GM12878 (cell line): ENCODE measurements around the gene SLC17A8. TPM values are rescaled to one million over a fixed set of nuclear protein-coding genes. Genes with fewer than 3 reads are reported as not detected.

Experiments
- CTCF ChIP-seq, 3 experiments: IDR thresholded peaks in 2 of 3; conservative IDR thresholded peaks in 1 of 3; 2 replicates each; pipeline ENCODE4 v1.5.1; 2011; ENCODE audit warnings: low read depth in 3 of 3, low read length in 3 of 3, mild to moderate bottlenecking in 3 of 3, control low read depth in 2 of 3, moderate library complexity in 2 of 3, inconsistent platforms in 1 of 3, mixed read lengths in 1 of 3; ENCODE audit not compliant: control insufficient read depth in 2 of 3, insufficient read depth in 1 of 3; ENCODE audit errors: extremely low read depth in 1 of 3
- EGR1 ChIP-seq, 2 experiments: IDR thresholded peaks; 1 replicate in 1 of 2; 2 replicates in 1 of 2; pipeline ENCODE4 v1.6.1; 2011 to 2012; ENCODE audit warnings: low read depth in 2 of 2, low read length in 2 of 2, borderline replicate concordance in 1 of 2, mild to moderate bottlenecking in 1 of 2, moderate library complexity in 1 of 2
- IKZF2 ChIP-seq, 2 experiments: fragments of 450-650 bp; IDR thresholded peaks; 2 replicates each; pipeline ENCODE4 v1.6.1; 2017; ENCODE audit warnings: mild to moderate bottlenecking in 2 of 2, moderate library complexity in 2 of 2
- LARP7 ChIP-seq: fragments of 450-650 bp; IDR thresholded peaks from 2 replicates; pipeline ENCODE4 v1.6.1; 2017; ENCODE audit warnings: mild to moderate bottlenecking
- POLR2A ChIP-seq: IDR thresholded peaks from 2 replicates; pipeline ENCODE4 v1.6.1; 2011; ENCODE audit warnings: low read depth, mild to moderate bottlenecking, low read length
- polyA plus RNA-seq, 11 experiments: library from polyadenylated mRNA; depleted of rRNA in 4 of 11; unstranded in 6 of 11; stranded (reverse) in 5 of 11; fragments of >200 nt; fragmentation: Nextera tagmentation in 4 of 11; fragmentation: Illumina TruSeq in 1 of 11; extraction: Ambion mirVana in 4 of 11; extraction: Trizol in 1 of 11; gene quantifications; 1 replicate in 1 of 11; 2 replicates in 10 of 11; pipeline versions ENCODE4 v1.2.1 to v1.2.3, GENCODE V29; 2011 to 2016; ENCODE audit warnings: inconsistent platforms in 2 of 11, missing spikeins in 2 of 11, low read depth in 1 of 11
- total RNA-seq, 4 experiments: library from RNA; depleted of rRNA in 3 of 4; stranded (reverse); fragments of >200 nt in 3 of 4; fragmentation: Illumina TruSeq in 1 of 4; extraction: Trizol in 1 of 4; gene quantifications; 2 replicates each; pipeline versions ENCODE4 v1.2.1 to v1.2.3, GENCODE V29; 2013 to 2021
- TF ChIP-seq, protein P1 (sequence below): fragments of 450-650 bp; IDR thresholded peaks from 2 replicates; pipeline ENCODE4 v1.6.1; 2018; ENCODE audit warnings: mild to moderate bottlenecking, low read depth, moderate library complexity; ENCODE audit not compliant: partially characterized antibody
- TF ChIP-seq, protein P2 (sequence below): fragments of 450-650 bp; IDR thresholded peaks from 2 replicates; pipeline ENCODE4 v1.6.1; 2016; ENCODE audit warnings: mild to moderate bottlenecking

SLC17A8 gene
- total and polyA plus RNA-seq, 10 of the 15 experiments (the other 5 are each of a cell fraction or from before 2014, with no cell fraction given), result 0.18 TPM; not detected in 9

- TF ChIP-seq, protein P1, sequence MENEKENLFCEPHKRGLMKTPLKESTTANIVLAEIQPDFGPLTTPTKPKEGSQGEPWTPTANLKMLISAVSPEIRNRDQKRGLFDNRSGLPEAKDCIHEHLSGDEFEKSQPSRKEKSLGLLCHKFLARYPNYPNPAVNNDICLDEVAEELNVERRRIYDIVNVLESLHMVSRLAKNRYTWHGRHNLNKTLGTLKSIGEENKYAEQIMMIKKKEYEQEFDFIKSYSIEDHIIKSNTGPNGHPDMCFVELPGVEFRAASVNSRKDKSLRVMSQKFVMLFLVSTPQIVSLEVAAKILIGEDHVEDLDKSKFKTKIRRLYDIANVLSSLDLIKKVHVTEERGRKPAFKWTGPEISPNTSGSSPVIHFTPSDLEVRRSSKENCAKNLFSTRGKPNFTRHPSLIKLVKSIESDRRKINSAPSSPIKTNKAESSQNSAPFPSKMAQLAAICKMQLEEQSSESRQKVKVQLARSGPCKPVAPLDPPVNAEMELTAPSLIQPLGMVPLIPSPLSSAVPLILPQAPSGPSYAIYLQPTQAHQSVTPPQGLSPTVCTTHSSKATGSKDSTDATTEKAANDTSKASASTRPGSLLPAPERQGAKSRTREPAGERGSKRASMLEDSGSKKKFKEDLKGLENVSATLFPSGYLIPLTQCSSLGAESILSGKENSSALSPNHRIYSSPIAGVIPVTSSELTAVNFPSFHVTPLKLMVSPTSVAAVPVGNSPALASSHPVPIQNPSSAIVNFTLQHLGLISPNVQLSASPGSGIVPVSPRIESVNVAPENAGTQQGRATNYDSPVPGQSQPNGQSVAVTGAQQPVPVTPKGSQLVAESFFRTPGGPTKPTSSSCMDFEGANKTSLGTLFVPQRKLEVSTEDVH, result no peak
- no peak for TF ChIP-seq CTCF (IDR thresholded peaks at IDR 0.05 in 2 of 3, conservative IDR thresholded peaks at IDR 0.05 in 1 of 3; ENCODE audit: control insufficient read depth in 2 of 3, extremely low read depth in 1 of 3, insufficient read depth in 1 of 3, low read depth in 3 of 3, low read length in 3 of 3)
- no peak for TF ChIP-seq LARP7
- TF ChIP-seq IKZF2 (IDR thresholded peaks at IDR 0.05), result no peak
- TF ChIP-seq, protein P2, sequence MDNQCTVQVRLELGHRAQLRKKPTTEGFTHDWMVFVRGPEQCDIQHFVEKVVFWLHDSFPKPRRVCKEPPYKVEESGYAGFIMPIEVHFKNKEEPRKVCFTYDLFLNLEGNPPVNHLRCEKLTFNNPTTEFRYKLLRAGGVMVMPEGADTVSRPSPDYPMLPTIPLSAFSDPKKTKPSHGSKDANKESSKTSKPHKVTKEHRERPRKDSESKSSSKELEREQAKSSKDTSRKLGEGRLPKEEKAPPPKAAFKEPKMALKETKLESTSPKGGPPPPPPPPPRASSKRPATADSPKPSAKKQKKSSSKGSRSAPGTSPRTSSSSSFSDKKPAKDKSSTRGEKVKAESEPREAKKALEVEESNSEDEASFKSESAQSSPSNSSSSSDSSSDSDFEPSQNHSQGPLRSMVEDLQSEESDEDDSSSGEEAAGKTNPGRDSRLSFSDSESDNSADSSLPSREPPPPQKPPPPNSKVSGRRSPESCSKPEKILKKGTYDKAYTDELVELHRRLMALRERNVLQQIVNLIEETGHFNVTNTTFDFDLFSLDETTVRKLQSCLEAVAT, result no peak
- TF ChIP-seq EGR1 (IDR thresholded peaks at IDR 0.05; ENCODE audit: borderline replicate concordance in 1 of 2, low read depth in 2 of 2, low read length in 2 of 2), result no peak
- TF ChIP-seq POLR2A, result no peak
These were observed 91.8 kb downstream of the SLC17A8 start (continued) for GRCh38 chr12:100448656-100449055.
